Glutamatergic neuron (in vitro differentiated cells): Measurements from ENCODE around the gene BHLHA15. TPM values are rescaled to one million over a fixed set of nuclear protein-coding genes. Genes with fewer than 3 reads are reported as not detected.

Experiments used
- DNase-seq: peaks from one replicate; pipeline ENCODE4 v3.0.0; 2022
- H3K27ac Mint-ChIP-seq: one replicate; pipeline ENCODE4 v1.8.0; 2020; ENCODE audit warnings: mild to moderate bottlenecking, mixed read lengths, inconsistent platforms; ENCODE audit not compliant: unreplicated experiment
- H3K27me3 Mint-ChIP-seq: one replicate; pipeline ENCODE4 v1.8.0; 2020; ENCODE audit warnings: mild to moderate bottlenecking, moderate library complexity, mixed read lengths, inconsistent platforms; ENCODE audit not compliant: unreplicated experiment
- H3K36me3 Mint-ChIP-seq: one replicate; pipeline ENCODE4 v1.8.0; 2020; ENCODE audit warnings: mild to moderate bottlenecking, mixed read lengths, inconsistent platforms; ENCODE audit not compliant: unreplicated experiment
- H3K4me1 Mint-ChIP-seq: one replicate; pipeline ENCODE4 v1.8.0; 2020; ENCODE audit warnings: mild to moderate bottlenecking, low read depth, mixed read lengths, inconsistent platforms; ENCODE audit not compliant: unreplicated experiment
- H3K4me3 Mint-ChIP-seq: one replicate; pipeline ENCODE4 v1.8.0; 2020; ENCODE audit warnings: mild to moderate bottlenecking, mixed read lengths, inconsistent platforms; ENCODE audit not compliant: unreplicated experiment
- H3K9me3 Mint-ChIP-seq: one replicate; pipeline ENCODE4 v1.8.0; 2020; ENCODE audit warnings: mild to moderate bottlenecking, moderate library complexity, mixed read lengths, inconsistent platforms; ENCODE audit not compliant: unreplicated experiment
- total RNA-seq: library from RNA; stranded (reverse); fragmentation: NEBNext Ultra II Directional; extraction: Animal tissue kit (Norgen Biotek cat#: 25700); gene quantifications from one replicate; pipeline ENCODE4 v1.2.1, GENCODE V29; 2021; ENCODE audit not compliant: unreplicated experiment
- TF ChIP-seq, protein P1 (sequence below): fragments of 200-600 bp; sonication (generic); IDR thresholded peaks from one replicate; pipeline ENCODE4 v1.5.0; 2021; ENCODE audit not compliant: partially characterized antibody, unreplicated experiment

Gene BHLHA15
- total RNA-seq, 1 donor from 2014 or later: not detected

DNA sequence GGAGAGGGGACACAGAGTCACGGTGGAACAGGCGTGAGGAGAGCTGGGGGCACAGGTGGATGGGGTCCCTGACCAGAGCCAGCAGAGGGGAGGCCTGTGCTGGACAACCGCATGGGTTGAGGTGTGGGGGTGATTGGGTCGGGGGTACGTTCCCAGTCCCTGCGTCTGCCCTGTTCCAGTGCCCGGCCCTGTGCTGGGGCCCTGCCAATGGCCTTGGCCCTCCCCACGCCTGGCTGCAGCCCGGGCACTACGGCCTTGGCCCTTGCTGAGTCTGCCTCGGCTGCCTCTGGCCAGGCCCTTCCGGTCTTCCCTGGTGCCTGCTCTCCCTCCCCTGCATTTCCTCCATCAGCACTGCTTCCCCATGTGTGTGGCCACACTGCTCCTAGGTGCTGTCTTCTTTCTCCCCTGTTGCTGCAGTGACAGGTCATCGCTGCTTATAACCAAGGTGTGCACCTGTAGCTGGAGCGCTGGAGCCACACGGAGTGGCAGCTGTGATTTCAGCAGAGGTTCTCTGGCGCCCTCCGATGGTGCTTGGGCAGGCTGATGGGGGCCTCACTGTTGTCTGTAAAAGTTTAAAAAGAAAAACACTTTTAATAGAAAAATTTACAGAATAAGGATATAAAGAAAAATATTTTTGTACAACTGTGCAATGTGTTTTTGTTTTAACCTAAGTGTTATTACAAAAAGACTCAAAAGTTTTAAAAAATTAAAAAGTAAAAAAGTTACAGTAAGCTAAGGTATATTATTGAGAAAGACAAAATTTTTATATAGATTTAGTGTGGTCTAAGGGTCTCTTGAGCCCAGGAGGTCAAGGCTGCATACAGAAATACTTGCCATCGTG, 45.2 kb upstream of the BHLHA15 start:
- Mint-ChIP-seq H3K27ac (no peak overlapping the region), H3K4me3 (no peak overlapping the region), H3K4me1 (no peaks in the 10 kb centered on the region), H3K36me3 (no peaks in the 10 kb centered on the region), H3K9me3 (no peaks in the 10 kb centered on the region), H3K27me3 (no peaks in the 10 kb centered on the region)
- peak; percentile 77 for DNase-seq
- TF ChIP-seq, protein P1, sequence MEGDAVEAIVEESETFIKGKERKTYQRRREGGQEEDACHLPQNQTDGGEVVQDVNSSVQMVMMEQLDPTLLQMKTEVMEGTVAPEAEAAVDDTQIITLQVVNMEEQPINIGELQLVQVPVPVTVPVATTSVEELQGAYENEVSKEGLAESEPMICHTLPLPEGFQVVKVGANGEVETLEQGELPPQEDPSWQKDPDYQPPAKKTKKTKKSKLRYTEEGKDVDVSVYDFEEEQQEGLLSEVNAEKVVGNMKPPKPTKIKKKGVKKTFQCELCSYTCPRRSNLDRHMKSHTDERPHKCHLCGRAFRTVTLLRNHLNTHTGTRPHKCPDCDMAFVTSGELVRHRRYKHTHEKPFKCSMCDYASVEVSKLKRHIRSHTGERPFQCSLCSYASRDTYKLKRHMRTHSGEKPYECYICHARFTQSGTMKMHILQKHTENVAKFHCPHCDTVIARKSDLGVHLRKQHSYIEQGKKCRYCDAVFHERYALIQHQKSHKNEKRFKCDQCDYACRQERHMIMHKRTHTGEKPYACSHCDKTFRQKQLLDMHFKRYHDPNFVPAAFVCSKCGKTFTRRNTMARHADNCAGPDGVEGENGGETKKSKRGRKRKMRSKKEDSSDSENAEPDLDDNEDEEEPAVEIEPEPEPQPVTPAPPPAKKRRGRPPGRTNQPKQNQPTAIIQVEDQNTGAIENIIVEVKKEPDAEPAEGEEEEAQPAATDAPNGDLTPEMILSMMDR: peak; percentile 55

DNA sequence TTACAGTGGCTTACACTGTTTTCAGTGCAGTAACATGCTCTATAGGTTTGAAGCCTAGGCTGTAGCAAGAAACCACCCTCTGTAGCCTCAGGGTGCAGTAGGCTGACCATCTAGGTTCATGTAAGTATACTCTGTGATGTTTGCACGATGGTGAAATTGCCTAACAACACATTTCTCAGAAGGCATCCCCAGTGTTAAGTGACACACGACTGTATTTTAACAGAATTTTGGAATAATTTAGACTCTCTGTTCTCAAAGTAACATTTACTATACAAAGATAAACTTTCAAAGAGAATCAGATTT, 44.6 kb upstream of the BHLHA15 start:
- no peaks in the 10 kb centered on the region for H3K9me3 Mint-ChIP-seq
- no peaks in the 10 kb centered on the region for H3K27me3 Mint-ChIP-seq
- H3K4me3 Mint-ChIP-seq: no peak overlapping the region
- TF ChIP-seq, protein P1: no peak
- no peaks in the 10 kb centered on the region for H3K4me1 Mint-ChIP-seq
- H3K27ac Mint-ChIP-seq: no peak overlapping the region
- no peaks in the 10 kb centered on the region for H3K36me3 Mint-ChIP-seq
- DNase-seq: no peak

- H3K4me3 Mint-ChIP-seq: no peak overlapping the region
- no peak overlapping the region for H3K27ac Mint-ChIP-seq
- H3K9me3 Mint-ChIP-seq: no peaks in the 10 kb centered on the region
- no peak for DNase-seq
- H3K27me3 Mint-ChIP-seq: no peaks in the 10 kb centered on the region
- no peaks in the 10 kb centered on the region for H3K4me1 Mint-ChIP-seq
- TF ChIP-seq, protein P1: no peak
- no peaks in the 10 kb centered on the region for H3K36me3 Mint-ChIP-seq
Measured at GRCh38 chr7:98167653-98168052, 43.6 kb upstream of the BHLHA15 start.

- H3K9me3 Mint-ChIP-seq: no peaks in the 10 kb centered on the region
- no peaks in the 10 kb centered on the region for H3K27me3 Mint-ChIP-seq
- H3K4me3 Mint-ChIP-seq: no peak overlapping the region
- TF ChIP-seq, protein P1: no peak
- no peak overlapping the region for H3K27ac Mint-ChIP-seq
- DNase-seq: no peak
- H3K36me3 Mint-ChIP-seq: no peaks in the 10 kb centered on the region
- no peaks in the 10 kb centered on the region for H3K4me1 Mint-ChIP-seq
Measured at GRCh38 chr7:98168181-98168903, 42.9 kb upstream of the BHLHA15 start.

GRCh38 chr7:98168904-98169621, 42.2 kb upstream of the BHLHA15 start:
- H3K4me1 Mint-ChIP-seq: no peaks in the 10 kb centered on the region
- DNase-seq: no peak
- H3K9me3 Mint-ChIP-seq: no peaks in the 10 kb centered on the region
- no peaks in the 10 kb centered on the region for H3K27me3 Mint-ChIP-seq
- H3K36me3 Mint-ChIP-seq: no peaks in the 10 kb centered on the region
- H3K4me3 Mint-ChIP-seq: no peak overlapping the region
- H3K27ac Mint-ChIP-seq: no peak overlapping the region
- TF ChIP-seq, protein P1: no peak
